ENCODE results near the gene ALDH18A1. TPM values are rescaled to one million over a fixed set of nuclear protein-coding genes. Genes with fewer than 3 reads are reported as not detected.

Gene ALDH18A1
- total RNA-seq, 1 experiment from 2014 or later, result 114 TPM

DNA sequence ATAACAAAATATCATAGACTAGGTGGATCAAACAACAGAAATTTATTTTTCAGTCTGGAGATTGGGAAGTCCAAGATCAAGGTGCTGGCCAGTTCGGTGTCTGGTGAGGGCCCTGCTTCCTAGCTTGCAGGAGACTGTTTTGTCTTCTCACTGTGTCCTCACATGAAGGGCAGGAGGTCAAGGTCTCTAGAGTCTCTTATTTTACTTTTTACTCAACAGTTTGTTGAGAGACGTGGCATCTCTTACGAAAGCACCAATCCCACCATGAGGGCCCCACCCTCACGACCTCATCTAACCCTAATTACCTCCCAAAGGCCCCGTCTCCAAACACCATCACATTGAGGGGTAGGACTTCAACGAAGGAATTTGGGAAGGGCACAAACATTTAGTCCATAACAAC, 54.1 kb downstream of the ALDH18A1 start:
- Histone ChIP-seq H2AFZ (ENCODE audit: low read length) (no peak overlapping the region), H3K79me2 (ENCODE audit: insufficient read depth, low read length) (no peaks in the 10 kb centered on the region), H2BK12ac (ENCODE audit: insufficient read length, low read depth, low read length) (no peak overlapping the region), H2BK20ac (ENCODE audit: low read depth, low read length, poor library complexity, severe bottlenecking) (no peak overlapping the region), H2BK120ac (ENCODE audit: low read depth, low read length, poor library complexity, severe bottlenecking) (no peak overlapping the region), H3K9me3 (ENCODE audit: control insufficient read depth, low read depth, low read length) (no peaks in the 10 kb centered on the region), H3K23ac (ENCODE audit: insufficient read length, low read depth, low read length) (no peak overlapping the region), H3K4me1 (ENCODE audit: insufficient read depth, low read length) (peaks cover 2% of the 10 kb centered on the region; the same call in 1 of the 2 replicates), H4K5ac (ENCODE audit: insufficient read length, low read depth, low read length) (no peak overlapping the region), H2AK5ac (ENCODE audit: insufficient read length, low read length) (no peak overlapping the region), H3K56ac (ENCODE audit: insufficient read length, low read depth, low read length) (no peak overlapping the region), H3K27ac (ENCODE audit: insufficient read length, low read depth, low read length) (no peak overlapping the region), H3K4me2 (ENCODE audit: insufficient read depth, insufficient read length, low read length) (no peak overlapping the region), H3K27me3 (ENCODE audit: insufficient read depth, low read length) (no peaks in the 10 kb centered on the region), H4K8ac (replicated peaks; ENCODE audit: insufficient read length, low read depth, low read length) (no peak overlapping the region), H4K20me1 (ENCODE audit: control insufficient read depth, insufficient read depth, insufficient read length) (no peaks in the 10 kb centered on the region), H4K91ac (ENCODE audit: insufficient read length, low read depth, low read length) (no peak overlapping the region), H3K14ac (ENCODE audit: insufficient read depth, low read length) (no peak overlapping the region), H3K4ac (ENCODE audit: low read depth, low read length) (no peak overlapping the region), H3K18ac (ENCODE audit: insufficient read length, low read depth, low read length) (no peak overlapping the region), H3K23me2 (ENCODE audit: insufficient read length, low read depth, low read length, poor library complexity, severe bottlenecking) (no peaks in the 10 kb centered on the region), H2BK15ac (ENCODE audit: low read depth, low read length) (no peak overlapping the region), H3T11ph (ENCODE audit: low read length) (no peak overlapping the region), H3K79me1 (ENCODE audit: insufficient read depth, low read depth, low read length, poor library complexity, severe bottlenecking) (no peaks in the 10 kb centered on the region), H2BK5ac (ENCODE audit: insufficient read length, low read length) (no peak overlapping the region), H3K9ac (ENCODE audit: extremely low read depth, insufficient read length, low read length) (no peak overlapping the region)
- no CpG with 5 or more reads among the region's 6 CpGs for WGBS (ENCODE audit: extremely low coverage, insufficient read length, low lambda C conversion rate)
- H3K9me3 Mint-ChIP-seq, result no peaks in the 10 kb centered on the region
- H3K36me3 Mint-ChIP-seq (ENCODE audit: insufficient read depth in 1 of 3, low read depth in 3 of 3), result peaks cover 2 to 27% (median 10%) of the 10 kb centered on the region in 3 experiments; a peak in 6 of 7 replicates
- no peak overlapping the region for H3K4me3 Mint-ChIP-seq
- peaks cover 13 to 20% of the 10 kb centered on the region in 2 experiments for H3K4me1 Mint-ChIP-seq
- H3K27ac Mint-ChIP-seq, result no peak overlapping the region
- H3K27me3 Mint-ChIP-seq (ENCODE audit: low read depth), result no peaks in the 10 kb centered on the region
- TF ChIP-seq CTCF (conservative IDR thresholded peaks at IDR 0.05), result no peak
- DNase-seq, result no peak

Measured in H9 (cell line).